DMS114 treated with DMSO at 0.1 percent for 48 hours (cell line): Measurements from ENCODE around the gene HDAC10.
A peak's percentile ranks its signal among the peaks of the same experiment; 100 is the strongest.
"Not testable (repeated sequence)": the region's sequence is repeated elsewhere in the genome, so short reads cannot be mapped to it uniquely, and the experiment has no call there.

ENCODE experiments used
- DNase-seq: peaks from one replicate; lab custom pipeline; 2025; ENCODE audit not compliant: unreplicated experiment; lab: John Stamatoyannopoulos, UW

Gene HDAC10

DNA sequence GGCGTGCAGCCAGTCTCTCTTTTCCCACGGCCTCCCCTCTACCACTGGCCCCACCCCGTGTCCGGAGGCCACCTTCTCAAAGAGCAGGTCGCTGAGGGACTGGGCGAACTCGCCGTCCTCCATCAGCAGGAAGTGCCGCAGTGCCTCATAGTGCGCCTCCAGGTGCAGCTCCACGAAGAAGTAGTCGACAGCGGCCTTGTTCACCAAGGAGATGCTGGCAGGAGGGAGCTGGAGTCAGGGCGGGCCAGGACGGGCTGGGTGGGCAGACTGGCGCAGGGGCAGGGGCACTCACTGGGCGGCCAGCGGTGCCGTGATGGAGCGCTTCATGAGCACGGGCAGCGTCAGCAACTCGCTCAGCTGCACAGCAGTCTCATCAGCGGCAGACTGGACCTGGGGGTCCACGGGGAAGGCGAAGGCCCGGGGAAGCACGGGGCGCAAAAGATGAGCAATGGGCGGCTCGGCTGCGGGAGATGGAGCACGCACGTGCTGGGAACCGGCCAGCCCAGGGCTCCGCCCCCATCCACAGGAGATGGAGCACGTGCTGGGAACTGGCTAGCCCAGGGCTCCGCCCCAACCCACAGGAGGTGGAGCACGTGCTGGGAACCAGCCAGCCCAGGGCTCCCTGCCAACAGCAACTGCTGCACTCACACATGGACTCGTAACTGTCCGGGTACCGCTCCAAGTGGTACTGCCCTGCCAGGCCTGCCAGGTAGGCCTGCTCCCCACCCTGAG is 31.9 kb downstream of the HDAC10 start:
- no peak for DNase-seq

DNA sequence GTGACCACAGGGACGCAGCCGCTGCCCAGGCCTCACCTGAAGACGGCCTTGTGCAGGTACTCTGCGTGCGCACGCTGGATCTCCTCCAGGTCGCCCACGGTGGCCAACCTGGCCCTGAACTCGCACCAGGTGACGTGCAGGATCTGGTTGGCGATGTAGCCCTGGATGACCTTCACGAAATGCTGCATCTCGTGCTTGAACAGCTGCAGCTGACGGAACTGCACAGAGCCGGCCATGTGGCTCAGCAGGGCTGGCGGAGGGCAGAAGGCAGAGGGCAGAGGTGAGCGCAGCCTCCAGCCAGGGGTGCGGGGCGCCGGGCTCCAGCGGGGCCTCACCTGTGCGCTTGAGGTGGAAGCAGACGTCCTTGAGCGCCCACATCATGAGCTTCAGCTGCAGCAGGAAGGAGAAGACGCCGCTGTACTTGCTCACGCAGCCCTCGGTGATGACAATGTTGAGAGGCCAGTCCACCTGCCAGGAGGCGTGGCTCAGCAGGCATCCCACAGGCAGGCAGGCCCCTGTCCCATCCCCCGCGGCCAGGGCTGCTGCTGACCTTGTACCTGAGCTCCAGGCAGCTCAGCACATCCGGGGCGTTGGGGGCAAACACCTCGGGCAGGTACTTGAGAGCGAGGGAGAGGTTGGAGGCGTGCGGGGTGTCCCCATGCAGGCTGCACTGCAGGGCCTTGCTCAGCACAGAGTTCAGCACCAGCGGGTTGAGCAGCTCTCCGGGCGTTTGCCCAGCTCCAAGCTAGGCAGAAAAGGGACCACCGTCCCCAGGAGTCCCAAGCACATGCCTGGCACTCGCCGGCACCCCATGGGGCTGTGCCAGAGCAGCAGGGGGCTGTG is 32.7 kb downstream of the HDAC10 start:
- no peak for DNase-seq

DNA sequence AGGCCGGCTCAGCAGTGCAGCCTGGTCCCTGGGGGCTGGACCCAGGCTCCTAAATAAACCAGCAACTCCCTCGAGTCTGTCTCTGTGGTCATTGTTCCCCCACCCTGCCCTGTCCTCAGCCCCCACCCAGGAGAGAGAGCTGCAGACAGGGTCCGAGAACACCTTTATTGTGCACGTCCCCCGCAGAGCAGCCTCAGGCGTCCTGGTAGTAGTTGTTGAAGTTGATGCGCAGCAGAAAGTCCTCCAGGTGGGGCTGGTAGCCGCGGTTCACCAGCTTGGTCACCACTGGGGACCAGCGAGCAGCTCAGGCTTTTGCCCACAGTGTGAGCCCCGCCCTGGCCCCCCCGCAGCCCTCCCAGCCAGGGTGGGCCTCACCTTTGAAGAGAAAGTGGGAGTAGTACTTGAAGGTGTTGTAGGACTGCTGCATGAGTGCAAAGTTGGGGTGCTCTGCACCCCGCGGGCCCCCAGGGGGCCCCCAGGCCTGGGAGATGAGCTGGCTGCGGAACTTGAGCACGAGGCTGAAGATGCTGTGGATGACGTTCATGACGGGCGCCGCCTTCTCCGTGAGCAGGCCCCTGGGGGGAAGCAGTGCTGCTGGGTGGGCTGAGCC is 33.4 kb downstream of the HDAC10 start:
- DNase-seq, result no peak

DNA sequence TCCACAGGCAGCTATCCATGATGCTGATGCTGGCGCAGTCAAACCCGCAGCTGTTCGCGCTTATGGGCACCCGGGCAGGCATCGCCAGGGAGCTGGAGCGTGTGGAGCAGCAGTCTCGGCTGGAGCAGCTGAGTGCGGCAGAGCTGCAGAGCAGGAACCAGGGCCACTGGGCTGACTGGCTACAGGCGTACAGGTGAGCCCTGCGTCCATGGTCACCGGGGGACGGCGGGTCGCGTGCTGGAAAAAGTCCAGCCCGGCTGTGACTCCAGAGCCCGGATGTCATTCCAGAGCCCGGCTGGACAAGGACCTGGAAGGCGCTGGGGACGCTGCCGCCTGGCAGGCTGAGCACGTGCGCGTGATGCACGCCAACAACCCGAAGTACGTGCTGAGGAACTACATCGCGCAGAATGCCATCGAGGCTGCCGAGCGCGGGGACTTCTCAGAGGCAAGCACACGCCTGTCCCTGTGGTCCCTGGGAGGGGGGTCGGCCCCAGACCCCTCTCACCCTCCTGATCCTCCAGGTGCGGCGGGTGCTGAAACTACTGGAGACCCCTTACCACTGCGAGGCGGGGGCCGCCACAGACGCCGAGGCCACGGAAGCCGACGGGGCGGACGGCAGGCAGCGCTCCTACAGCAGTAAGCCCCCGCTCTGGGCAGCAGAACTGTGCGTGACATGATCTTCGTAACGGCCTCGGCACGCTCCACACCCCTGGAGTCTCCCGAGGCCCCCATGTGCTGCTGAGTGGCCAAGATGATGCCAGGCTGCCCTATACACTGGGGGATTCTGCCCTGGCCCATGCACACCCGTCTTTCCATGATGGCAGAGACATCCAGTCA is 34.2 kb downstream of the HDAC10 start:
- no peak for DNase-seq

DNA sequence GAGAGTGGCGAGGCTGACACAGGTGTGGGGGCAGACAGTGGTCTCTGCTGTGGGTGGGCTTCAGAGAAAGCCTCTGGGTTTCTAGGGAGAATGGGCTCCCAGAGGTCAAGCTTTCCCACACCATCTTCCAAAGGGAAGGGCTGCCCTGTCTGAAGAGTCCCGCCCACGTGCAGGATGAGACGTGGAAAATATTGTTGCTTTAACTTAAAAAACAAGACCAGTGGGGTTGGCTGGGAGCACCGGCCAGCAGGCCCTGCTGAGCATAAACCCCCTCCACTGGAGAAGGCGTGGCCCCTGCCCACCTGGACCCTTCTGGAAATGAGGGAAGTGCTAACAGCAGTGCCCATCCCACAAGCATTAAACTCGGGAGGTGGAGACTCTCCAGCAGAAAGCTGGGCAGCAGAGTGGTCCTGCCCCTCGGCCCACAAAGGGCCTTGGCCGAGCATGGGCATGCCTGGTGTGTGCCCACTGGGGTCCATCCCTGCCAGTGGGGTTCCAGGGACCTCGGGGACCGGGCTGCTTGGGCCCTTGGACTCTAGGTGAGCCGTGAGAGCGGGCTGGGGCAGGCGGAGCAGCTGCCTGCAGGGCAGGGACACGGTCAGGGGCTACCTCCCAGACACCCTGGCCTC is 34.9 kb downstream of the HDAC10 start:
- DNase-seq, result no peak

DNA sequence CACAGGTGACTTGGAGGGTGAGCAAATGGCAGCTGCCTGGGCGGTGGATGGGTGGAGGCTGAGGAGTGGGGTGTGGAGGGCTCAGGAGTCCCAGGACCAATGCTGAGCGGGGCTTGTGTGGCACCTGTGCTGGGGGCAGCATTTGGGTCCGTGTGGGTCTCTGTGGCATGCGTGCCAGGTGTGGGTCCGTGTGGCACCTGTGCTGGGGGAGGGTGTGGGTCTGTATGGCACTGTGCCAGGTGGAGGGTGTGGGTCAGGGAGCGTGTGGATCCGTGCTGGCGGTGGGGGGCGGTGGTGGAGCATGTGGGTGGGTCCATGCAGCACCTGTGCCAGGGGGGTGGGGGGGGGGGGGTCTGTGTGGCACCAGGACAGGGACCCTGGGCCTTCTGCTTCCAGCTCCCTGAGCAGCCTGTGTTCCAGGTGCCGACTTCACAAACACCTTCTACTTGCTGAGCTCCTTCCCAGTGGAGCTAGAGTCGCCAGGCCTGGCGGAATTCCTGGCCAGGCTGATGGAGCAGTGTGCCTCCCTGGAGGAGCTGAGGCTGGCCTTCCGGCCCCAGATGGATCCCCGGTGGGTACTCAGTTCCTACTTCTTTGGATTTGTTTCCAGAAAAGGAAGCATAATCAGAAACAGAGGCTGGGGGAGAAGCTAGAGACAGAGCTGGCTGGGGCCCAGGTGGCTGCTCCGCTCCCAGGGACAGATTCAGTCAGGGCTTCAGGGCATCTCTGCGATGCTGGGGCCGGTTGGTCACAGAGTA is 35.6 kb downstream of the HDAC10 start:
- no peak for DNase-seq

DNA sequence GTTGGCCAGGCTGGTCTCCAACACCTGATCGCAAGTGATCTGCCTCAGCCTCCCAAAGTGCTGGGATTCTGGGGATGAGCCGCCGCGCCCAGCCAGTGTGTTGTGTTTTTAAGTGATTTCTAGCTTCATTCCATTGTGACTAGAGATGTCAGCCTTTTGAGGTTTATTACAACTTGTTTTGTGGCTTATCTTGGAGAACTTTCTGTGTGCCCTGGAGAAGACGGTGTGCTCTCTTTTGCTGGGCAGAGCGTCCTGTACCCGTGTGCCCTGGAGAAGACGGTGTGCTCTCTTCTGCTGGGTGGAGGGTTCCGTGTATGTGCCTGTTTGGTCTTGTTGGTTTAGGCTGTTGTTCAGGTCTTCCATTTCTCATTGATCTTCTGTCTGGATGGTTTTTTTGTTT is 37.8 kb downstream of the HDAC10 start:
- DNase-seq, result no peak

DNA sequence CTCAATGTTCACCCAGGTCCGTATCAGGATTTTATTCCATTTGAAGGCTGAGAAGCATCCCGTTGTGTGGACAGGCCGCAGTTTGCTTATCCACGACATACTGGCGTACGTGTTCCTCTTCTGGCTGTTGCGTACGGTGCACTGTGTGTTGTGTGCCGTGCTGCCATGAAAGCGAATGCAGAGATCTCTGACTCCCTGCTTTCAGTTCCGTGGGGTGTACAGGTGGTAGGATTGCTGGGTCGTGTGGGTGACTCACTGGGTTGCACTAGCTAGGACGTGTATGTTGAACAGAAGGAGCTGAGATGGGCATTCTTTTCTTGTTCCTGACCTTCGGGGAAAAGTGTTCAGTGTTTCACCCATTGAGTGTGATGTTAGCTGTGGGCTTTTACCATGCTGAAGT is 39.9 kb downstream of the HDAC10 start:
- DNase-seq, result no peak

DNA sequence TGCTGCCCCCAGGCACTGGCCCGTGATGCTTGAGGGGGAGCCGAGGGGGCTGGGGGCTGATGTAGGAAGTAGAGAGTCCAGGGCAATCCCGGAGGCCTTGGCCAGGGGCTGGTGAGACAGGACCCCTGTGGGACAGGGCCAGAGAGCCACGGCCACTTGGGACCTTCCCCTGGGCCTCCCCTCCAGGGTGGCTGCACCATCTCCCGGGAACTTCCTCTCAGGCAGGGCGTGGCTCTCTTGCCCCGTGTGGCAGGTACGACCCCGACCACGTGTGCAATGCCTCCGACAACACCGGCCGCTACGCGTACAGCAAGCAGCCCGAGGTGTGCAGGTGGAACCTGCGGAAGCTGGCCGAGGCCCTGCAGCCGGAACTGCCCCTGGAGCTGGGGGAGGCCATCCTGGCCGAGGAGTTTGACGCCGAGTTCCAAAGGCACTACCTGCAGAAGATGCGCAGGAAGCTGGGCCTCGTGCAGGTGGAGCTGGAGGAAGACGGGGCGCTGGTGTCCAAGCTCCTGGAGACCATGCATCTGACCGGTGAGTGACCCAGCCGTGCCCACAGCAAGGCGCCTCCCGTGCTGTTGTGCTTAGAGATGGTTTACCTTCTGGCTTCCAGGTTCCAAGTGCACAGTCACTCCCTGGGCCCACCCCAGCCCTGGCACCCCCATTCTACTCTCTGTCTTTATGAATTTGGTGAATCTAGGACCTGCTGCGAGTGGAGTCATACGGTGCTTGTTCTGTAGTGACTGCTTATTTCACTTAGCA is 40.5 kb downstream of the HDAC10 start:
- DNase-seq, result no peak

DNA sequence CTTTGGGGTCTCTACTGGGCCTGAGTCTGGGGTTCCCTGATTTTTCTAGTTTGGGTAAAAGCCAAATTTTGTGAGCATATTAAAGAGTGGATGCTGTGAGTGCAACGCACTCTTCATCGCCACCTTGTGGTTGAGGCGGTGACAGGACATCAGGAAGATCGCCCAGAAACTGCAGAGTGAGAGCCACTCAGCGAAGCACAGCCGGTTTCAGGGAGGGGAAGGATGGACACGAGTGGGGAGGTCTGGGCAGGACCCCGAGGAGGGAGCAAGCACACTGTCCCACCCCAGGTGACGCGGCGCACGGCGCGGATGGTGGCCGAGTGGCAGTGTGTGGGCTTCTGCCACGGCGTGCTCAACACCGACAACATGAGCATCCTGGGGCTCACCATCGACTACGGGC is 41.2 kb downstream of the HDAC10 start:
- peak; percentile 23 for DNase-seq

DNA sequence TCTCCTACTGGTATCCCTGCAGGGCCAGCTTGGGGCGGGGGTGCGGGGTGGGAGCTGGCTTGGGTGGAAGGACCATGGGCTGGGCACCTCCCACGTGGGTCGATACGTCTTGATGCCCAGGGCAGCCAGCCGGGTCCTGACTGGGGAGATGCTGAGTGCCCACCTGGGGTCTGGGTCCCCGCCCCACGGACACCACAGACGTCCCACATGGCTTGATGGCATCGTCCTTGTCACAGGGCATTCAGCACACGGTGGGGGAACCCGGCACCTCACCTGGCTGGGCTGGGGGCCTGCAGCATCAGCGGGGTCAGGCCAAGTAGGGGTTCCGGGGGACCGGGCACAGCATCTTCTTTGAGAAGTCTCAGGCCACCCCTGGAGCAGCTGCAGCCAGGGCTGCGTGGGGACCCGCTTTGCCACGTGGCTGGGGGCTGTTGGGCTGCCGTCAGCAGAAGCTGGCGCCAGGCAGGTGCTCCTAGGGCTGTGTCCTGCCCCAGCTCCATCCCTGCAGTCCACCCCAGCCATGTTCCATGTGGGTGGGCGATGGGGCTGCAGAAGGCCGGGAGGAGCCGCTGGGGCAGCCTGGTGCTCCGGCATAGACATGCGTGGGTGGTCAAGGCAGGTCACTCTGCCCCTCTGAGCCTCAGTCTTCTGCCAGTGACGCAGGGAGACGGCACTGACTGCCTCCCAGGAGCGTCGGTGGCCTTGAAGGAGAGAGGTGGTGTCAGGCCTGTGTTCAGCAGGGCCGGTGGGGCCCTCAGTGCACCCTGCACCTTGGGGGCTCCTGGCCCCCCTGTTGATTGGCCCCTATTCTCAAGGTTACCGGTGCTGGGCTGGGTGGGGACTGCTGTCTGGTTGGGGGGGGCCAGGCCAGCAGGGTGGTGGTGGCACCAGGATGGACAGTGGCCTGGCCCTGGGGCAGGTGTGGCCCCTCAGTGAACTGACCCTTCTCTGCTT is 41.8 kb downstream of the HDAC10 start:
- DNase-seq, result no peak

DNA sequence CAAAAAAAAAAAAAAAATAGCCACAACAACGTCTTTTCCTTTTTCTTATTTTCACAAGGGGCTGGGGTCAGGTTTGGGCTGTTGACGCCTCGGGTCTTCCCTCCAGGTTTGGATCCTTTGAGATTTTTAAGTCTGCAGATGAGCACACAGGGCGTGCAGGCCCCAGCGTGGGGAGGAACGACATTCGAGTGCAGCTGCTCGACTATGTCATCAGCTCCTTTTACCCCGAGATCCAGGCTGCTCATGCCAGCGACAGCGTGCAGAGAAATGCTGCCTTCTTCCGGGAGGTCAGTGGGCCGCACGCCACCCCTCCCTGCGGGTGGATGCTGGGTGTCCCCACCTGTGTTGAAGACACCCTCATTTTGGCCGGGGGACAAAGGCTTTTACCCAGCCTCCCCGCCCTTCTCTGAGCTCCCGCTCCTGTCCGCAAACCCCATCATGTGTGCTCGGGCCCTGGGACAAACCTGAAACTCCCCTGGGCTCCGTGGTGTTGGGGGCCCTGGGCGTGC is 42.6 kb downstream of the HDAC10 start:
- no peak for DNase-seq

DNA sequence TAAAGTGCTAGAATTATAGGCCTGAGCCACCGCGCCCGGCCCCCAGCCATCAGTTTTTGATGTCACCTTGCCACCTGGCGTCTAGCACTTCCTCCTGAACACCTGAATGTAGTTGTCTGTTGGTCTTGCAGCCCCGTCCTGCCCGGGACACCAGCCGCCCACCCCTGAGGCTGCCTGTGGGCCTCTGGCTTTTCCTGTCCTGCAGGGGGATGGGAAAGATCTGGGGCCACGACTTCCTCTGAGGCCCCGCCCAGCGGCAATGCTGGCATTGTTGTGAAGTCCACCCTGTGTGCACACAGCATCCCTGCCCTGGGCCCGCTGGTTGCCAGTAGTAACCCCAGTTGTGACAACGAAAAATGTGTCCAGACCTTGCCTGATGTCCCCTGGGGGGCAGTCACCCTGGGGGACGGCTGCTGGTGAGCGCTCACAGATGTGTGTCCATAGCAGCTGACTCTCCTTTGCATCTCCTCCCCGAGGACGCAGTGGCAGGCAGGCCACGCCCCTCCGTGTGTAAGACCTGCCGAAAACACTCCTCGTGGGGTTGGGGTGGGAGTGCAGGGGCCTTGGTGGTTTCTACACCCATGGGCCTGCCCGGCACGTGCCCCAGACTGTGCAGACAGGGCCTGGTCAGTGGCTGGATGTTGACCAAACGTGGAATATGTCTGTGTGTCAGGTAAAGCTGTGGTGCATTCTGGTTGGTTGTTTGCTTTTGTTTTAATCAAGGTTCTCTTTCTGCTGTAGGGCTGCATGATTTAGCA is 43.5 kb downstream of the HDAC10 start:
- no peak for DNase-seq

DNA sequence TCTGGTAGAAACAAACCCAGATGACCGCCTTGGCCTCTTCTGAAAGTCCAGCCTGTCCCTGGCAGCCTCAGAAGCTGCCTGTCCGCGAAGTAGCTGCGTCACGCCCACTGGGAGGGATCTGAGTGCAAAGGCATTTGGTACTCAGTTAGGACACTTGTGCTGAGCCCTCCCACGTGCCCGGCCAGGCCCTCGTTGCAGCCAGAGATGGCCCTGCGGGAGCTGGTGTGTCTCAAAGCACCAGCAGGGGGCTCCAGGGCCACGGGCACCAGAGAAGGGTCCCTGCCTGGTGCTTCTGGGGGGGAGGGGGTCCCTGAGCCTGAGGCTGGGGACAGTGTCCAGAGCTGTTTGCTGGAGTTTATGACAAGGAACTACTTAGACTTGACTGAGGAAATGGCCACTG is 44.5 kb downstream of the HDAC10 start:
- peak; percentile 16 for DNase-seq

DNA sequence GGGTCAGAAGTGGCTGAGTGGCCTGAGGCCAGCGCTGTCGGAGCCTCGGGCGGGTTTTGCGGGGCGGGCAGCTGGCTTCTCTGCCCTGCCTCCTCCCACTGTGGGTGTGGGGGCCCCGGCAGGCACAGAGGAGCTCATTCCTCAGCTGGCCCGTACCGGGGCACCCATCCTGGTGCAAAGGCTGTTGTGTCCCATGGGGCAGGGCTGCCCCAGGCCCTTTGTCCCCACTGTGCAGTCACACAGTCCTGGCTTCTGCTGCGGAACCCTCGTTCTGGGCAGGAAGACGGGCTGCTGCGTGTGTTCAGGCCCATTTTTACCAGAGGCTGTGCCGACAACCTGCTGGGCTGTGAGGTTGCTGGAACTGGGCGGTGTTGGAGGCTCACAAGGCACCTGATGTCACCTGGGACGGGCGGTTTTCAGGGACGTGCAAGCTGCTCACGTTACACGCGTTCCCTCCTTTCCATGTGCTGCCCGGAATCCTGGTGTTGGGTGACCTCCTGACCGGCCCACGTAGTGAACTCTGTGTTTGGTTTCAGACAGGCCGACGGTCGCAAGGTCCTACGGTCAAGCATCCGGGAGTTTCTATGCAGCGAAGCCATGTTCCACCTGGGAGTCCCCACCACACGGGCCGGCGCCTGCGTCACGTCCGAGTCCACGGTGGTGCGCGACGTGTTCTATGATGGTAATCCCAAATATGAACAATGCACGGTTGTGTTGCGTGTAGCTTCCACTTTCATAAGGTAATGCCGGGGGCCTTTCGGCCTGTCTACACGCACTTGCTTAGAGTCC is 45.1 kb downstream of the HDAC10 start:
- no peak for DNase-seq

DNA sequence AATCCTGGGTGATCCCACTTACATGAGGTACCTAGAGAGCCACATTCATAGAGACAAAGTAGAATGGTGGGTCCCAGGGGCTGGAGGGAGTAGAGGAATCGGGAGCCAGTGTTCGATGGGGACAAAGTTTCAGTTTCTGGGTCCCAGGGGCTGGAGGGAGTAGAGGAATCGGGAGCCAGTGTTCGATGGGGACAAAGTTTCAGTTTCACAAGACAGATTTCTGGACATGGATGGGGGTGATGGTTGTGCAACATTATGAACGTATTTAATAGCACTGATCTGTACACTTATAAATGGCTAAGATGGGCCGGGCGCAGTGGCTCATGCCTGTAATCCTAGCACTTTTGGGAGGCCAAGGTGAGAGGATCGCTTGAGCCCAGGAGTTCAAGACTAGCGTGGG is 46.1 kb downstream of the HDAC10 start:
- DNase-seq, result not testable (repeated sequence)
